ENCODE measurements around the gene PLA2G1B.
"Not testable (repeated sequence)": the region's sequence is repeated elsewhere in the genome, so short reads cannot be mapped to it uniquely, and the experiment has no call there.

PLA2G1B gene

GRCh38 chr12:120358412-120359100 lies 31.0 kb upstream of the PLA2G1B start:
- DNase-seq, result no peak

DNA sequence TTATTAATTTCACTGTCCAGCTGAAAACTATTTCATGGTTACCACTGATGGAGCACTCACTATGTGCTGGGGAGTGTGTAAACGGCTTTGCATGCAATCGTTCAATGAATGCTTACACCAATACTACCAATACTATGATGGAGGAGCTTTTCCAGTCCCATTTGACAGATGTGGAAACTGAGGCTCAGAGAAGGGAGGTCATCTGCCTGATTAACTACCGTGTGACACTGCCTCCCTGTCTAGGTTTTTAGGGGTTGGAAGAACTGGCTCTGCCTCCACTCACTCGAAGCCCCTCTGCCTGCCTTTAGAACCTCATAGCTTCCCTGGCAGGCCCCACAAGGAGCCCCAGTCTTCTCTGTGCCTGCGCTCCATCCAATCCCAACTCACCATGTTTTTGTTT lies 29.5 kb upstream of the PLA2G1B start:
- DNase-seq, result no peak

DNA sequence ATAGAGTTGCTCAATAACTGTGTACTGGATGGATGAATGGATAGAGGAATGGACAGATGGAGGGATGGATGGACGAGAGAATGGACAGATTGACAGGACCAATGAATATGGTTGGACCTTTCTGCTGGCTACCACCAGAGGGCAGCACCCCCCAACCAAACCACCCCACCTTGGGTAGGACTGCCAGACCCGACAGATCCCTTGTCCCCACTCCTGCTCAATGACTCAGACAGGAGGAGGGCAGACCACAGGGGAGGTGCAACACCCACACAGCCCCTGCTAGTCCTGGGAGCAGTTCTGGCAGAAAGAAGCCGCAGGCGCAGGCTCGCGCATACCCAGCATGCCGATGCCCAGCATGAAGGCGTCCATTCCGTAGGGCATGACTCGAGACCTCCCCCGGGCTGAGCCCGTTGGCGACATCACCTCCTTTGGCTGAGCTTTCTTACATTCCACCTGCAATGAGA lies 29.0 kb upstream of the PLA2G1B start:
- peak; percentile 69 to 70 for DNase-seq

DNA sequence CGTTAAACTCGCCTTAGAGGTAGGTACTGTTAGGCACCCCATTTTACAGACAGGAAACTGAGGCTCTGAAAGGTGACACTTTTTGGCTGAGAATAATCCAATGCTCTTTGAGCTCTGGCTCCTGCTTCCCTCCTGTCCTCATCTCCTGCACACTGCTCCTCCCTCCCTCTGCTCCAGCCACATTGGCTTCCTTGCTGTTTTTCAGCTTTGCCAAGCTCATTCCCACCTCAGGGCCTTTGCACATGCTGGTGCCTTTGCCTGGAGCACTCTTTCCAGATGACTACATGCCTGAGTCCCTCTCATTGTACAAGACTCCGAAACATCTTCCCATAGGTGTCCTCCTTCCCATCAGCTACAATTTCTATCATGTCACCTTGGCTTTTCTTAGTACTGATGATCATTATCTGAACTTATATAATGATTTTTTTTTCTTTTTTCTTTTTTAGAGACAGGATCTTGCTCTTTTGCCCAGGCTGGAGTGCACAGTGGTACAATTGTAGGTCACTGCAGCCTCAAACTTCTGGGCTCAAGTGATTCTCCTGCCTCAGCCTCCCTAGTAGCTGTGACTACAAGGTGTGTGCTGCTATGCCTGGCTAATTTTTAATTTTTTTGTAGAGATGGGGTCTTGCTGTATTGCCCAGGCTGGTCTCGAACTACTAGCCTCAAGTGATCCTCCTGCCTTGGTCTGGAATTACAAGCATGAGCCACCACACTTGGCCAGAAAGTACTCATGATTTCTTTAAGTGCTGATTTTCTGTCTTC lies 26.2 kb upstream of the PLA2G1B start:
- no peak for DNase-seq

DNA sequence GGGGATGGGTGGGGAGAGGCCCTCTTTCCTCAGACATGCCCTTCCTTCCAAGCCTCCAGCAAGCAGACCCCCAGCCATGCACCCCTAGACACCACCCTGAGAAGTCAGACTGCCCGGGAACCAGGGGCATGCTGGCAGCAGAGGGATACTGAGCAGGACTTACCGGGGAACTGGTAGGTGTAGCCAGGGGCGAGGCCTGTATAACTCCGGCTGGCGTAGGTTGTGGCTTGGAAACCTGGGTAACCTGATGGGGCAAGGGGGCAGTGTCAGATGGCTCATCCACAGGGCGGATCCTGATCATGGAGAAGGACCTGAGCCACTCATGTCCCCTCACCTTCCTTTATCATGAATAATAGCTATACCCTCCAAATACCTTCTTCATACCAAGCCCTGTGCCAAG lies 25.6 kb upstream of the PLA2G1B start:
- DNase-seq, result no peak

DNA sequence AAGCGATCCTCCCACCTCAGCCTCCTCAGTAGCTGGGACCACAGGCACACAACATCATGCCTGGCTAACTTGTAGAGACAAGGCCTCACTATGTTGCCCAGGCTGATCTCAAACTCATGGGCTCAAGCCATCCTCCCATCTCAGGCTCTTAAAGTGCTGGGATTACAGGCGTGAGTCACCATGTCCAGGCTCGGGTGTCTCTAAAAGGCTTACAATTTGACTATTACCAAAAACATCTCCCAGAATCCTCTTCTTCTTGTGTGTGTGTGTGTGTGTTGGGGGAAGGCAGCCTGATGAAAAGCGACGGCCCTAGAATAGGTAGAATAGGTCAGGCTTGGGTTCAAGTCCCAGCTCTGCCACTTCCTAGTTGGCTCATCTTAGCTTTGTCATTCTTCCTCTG lies 24.5 kb upstream of the PLA2G1B start:
- no peak for DNase-seq

DNA sequence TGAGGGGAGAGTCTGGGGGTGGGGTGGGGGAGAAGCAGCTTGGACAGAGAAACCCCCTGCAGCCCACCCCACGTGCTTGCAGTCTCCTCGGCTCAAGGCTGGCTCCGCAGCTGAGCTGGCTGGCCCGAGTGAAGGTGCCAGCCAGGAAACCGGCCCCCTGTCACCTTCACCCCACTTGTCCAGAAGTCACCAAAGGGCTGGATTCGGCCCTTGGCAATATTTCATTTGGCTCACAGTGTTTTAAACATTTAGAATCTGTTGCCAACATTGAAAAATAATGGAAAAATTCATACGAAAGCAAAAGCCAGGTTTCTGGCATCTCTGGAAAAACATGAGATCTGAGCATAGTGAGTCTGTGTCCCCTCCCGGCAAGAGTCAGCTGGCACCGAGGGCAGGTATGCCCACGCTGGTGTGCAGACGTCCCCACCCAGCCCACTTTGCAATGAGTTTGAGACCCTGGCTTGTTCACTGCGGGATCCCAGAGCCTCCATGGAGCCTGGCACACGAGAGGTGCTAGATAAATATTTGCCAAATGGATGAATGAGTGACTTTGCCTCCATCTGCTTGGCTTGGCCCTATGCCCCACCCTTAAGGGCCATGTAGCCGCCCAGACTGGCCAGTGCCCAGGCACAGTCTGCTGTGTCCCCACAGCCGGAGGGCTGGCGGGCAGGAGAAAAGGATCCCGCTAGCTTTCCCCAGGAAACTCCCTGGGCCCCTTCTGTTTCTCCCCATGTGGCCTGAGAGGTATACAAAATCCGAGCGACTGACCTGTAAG lies 23.2 kb upstream of the PLA2G1B start:
- DNase-seq, result no peak

- no peak for DNase-seq
Observed at GRCh38 chr12:120347766-120348165, 20.2 kb upstream of the PLA2G1B start.

GRCh38 chr12:120346681-120347080 lies 19.1 kb upstream of the PLA2G1B start:
- no peak for DNase-seq

DNA sequence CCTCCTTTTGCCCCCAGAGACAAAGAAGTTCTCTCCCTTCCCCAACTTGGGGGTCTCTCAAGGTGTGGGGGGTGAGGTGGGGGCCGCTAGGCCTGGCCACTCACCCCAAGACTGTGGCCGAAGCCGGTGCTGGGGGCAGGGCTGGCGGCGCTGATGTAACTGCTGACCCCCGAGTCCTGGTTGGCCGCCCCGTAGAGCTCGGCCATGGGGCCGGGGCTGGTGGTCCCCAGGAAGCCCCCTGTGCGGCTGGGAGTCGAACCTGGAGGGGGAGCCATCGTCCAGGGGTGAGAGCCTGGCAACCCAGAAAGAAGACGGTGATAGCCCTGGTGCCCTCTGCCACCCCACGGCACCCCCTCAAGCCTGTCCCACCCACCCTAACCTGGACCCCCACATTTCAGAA lies 18.5 kb upstream of the PLA2G1B start:
- no peak for DNase-seq

- DNase-seq, result no peak
Observed at GRCh38 chr12:120343692-120344091, 16.1 kb upstream of the PLA2G1B start.

DNA sequence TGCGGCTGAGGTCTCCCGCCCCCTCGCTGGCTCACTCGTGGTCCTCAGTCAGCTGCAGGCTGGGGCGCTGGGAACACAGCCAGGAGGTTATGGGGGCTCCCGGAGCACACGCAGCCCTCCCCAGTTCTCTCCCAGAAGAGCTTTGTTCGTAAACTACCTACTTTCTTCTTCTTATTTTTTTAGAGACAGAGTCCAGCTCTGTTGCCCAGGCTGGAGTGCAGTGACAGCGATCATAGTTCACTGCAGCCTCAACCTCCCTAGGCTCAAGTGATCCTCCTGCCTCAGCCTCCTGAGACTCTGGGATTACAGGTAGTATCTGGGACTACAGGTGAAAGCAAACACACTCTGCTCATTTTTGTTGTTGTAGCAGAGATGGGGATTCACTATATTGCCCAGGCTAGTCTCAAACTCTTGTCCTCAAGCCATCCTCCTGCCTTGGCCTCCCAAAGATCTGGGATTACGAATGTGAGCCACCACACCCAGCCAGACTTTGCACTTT lies 15.5 kb upstream of the PLA2G1B start:
- DNase-seq, result no peak

- no peak for DNase-seq
Observed at GRCh38 chr12:120342175-120343038, 14.8 kb upstream of the PLA2G1B start.

GRCh38 chr12:120339256-120339655 lies 11.7 kb upstream of the PLA2G1B start:
- DNase-seq, result no peak

DNA sequence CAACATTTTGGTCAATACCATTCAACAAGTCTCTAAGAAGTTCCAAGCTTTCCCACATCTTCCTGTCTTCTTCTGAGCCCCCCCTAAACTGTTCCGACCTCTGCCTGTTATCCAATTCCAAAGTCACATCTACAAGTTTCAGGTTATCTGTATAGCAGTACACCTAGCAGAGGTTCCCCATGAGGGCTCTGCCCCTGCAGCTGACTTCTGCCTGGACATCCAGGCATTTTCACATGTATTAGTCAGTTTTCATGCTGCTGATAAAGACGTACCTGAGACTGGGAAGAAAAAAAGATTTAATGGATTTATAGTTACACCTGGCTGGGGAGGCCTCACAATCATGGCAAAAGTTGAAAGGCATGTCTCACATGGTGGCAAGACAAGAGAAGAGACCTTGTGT lies 10.2 kb upstream of the PLA2G1B start:
- no peak for DNase-seq

DNA sequence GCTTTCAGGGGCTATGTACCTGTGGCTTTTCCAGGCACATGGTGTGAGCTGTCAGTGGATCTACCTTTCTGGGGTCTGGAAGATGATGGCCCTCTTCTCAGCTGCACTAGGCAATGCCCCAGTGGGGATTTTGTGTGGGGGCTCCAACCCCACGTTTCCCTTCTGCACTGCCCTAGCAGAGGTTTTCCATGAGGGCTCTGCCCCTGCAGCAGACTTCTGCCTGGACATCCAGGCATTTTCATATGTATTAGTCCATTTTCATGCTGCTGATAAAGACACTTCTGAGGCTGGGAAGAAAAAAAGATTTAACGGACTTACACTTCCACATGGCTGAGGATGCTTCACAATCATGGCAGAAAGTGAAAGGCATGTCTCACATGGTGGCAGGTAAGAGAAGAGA lies 8.8 kb upstream of the PLA2G1B start:
- not testable (repeated sequence) for DNase-seq

DNA sequence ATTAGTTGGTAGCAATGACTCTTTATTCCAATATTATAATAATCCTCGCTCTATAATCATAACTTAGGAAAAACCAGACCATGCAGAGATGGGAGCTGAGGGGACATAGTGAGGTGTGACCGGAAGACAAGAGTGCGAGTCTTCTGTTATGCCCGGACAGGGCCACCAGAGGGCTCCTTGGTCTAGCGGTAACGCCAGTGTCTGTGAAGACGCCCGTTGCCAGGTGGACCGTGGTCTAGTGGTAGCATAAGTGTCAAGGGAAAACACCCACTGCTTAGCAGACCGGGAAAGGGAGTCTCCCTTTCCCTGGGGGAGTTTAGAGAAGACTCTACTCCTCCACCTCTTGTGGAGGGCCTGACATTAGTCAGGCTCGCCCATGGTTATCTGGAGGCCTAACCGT lies 7.9 kb upstream of the PLA2G1B start:
- DNase-seq, result peak; percentile 22 to 23

- no peak for DNase-seq
Observed at GRCh38 chr12:120332523-120332922, 4.9 kb upstream of the PLA2G1B start.

DNA sequence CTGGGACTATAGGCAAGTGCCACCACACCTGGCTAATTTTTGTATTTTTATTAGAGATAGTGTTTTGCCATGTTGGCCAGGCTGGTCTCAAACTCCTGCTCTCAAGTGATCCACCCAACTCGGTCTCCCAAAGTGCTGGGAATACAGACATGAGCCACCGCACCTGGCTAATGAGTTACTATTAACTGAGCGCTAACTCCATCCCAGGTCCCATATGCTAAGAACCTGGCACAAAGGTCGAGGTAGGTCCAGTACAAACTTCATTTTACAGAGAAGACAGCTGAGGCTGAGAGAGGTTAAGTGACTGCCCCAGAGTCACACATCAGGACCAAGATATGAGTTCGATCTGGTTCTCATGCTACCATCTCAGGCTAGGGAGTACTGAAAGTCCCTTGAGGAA lies 4.5 kb upstream of the PLA2G1B start:
- no peak for DNase-seq

DNA sequence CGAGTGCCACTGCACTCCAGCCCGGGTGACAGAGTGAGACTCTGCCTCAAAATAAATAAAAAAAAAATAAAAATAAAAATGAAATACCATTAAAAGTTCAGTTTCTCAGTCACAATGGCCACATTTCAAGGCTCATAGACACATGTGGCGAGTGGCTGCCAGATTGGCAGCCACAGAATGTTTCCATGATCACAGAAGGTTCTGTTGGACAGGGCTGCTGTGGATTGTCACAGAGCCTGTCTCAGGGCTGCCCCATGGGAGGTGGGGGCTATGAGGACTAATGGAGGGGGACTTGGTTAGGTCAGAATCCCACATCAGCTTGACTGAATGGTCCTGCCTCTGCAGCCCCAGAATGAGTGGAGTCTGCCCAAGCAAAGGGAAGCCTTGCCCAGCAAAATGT lies 3.8 kb upstream of the PLA2G1B start:
- no peak for DNase-seq

GRCh38 chr12:120328228-120328627 lies 649 bp upstream of the PLA2G1B start:
- DNase-seq, result no peak

- no peak for DNase-seq
Observed at GRCh38 chr12:120324841-120325417, 2.6 kb downstream of the PLA2G1B start.

Data from CD4-positive, alpha-beta T cell treated with Interleukin-1 beta for 1 hour (primary cell).